CD8-positive, alpha-beta memory T cell (primary cell): Measurements from ENCODE around the gene SRD5A1. TPM values are rescaled to one million over a fixed set of nuclear protein-coding genes. Genes with fewer than 3 reads are reported as not detected.
"Not testable (repeated sequence)": the region's sequence is repeated elsewhere in the genome, so short reads cannot be mapped to it uniquely, and the experiment has no call there.

Experiments
- CTCF ChIA-PET: fragments of 350-600 bp; sonication (Branson Sonifier 250); formaldehyde crosslinking; loops from one replicate; lab custom pipeline; 2021; ENCODE audit warnings: antibody characterized with exemption; lab: Charles Lee
- POLR2A ChIA-PET: fragments of 350-600 bp; sonication (Branson Sonifier 250); formaldehyde crosslinking; loops from one replicate; lab custom pipeline; 2021; ENCODE audit warnings: antibody characterized with exemption; lab: Charles Lee
- DNase-seq, 5 donors: peaks; one replicate each; pipeline versions ENCODE4 v3.0.0 to v3.0.0-alpha.2; 2020 to 2022; ENCODE audit warnings: mixed read lengths in 1 of 5
- H3K27ac ChIP-seq: one replicate; pipeline ENCODE4 v1.7.0; 2013; ENCODE audit warnings: low read depth, mild to moderate bottlenecking, low read length, moderate library complexity
- H3K27me3 ChIP-seq: 2 replicates; pipeline ENCODE4 v1.7.0; 2013; ENCODE audit warnings: low read length, mild to moderate bottlenecking; ENCODE audit not compliant: insufficient read depth, poor library complexity, severe bottlenecking
- H3K36me3 ChIP-seq: 2 replicates; pipeline ENCODE4 v1.7.0; 2013; ENCODE audit warnings: mild to moderate bottlenecking, low read length, moderate library complexity; ENCODE audit not compliant: insufficient read depth
- H3K4me1 ChIP-seq: 2 replicates; pipeline ENCODE4 v1.7.0; 2013; ENCODE audit warnings: mild to moderate bottlenecking, low read length, moderate library complexity; ENCODE audit not compliant: insufficient read depth
- H3K4me3 ChIP-seq: 2 replicates; pipeline ENCODE4 v1.7.0; 2013; ENCODE audit warnings: mild to moderate bottlenecking, low read length
- H3K9me3 ChIP-seq: 2 replicates; pipeline ENCODE4 v1.7.0; 2013; ENCODE audit warnings: mild to moderate bottlenecking, low read length
- H3K27ac Mint-ChIP-seq, 8 donors: one replicate each; pipeline ENCODE4 v1.8.0; 2020 to 2021; ENCODE audit warnings: mixed read lengths in 8 of 8, mild to moderate bottlenecking in 6 of 8, inconsistent platforms in 3 of 8, moderate library complexity in 3 of 8
- H3K27me3 Mint-ChIP-seq, 2 donors: one replicate each; pipeline ENCODE4 v1.8.0; 2020 to 2021; ENCODE audit warnings: mixed read lengths in 2 of 2, mild to moderate bottlenecking in 1 of 2, moderate library complexity in 1 of 2
- H3K36me3 Mint-ChIP-seq, 3 donors: one replicate each; pipeline ENCODE4 v1.8.0; 2020 to 2021; ENCODE audit warnings: mixed read lengths in 3 of 3, inconsistent platforms in 1 of 3, mild to moderate bottlenecking in 1 of 3
- H3K4me1 Mint-ChIP-seq, 3 donors: one replicate each; pipeline ENCODE4 v1.8.0; 2020 to 2021; ENCODE audit warnings: mixed read lengths in 3 of 3, inconsistent platforms in 1 of 3, mild to moderate bottlenecking in 1 of 3
- H3K4me3 Mint-ChIP-seq, 7 donors: one replicate each; pipeline ENCODE4 v1.8.0; 2020 to 2021; ENCODE audit warnings: mixed read lengths in 7 of 7, mild to moderate bottlenecking in 6 of 7, moderate library complexity in 4 of 7, inconsistent platforms in 2 of 7
- H3K9me3 Mint-ChIP-seq, 5 donors: one replicate each; pipeline ENCODE4 v1.8.0; 2020 to 2022; ENCODE audit warnings: mixed read lengths in 5 of 5, mild to moderate bottlenecking in 3 of 5, moderate library complexity in 2 of 5, inconsistent platforms in 1 of 5
- polyA plus RNA-seq: library from polyadenylated mRNA; unstranded; fragments of 300-500 nt; fragmentation: Illumina TruSeq; gene quantifications from one replicate; pipeline ENCODE4 v1.2.3, GENCODE V29; 2021
- total RNA-seq, 2 experiments: library from RNA; stranded (reverse); gene quantifications; one replicate each; pipeline ENCODE4 v1.2.3, GENCODE V29; 2021

The SRD5A1 gene
- total and polyA plus RNA-seq, 3 experiments from 2014 or later: 7.2 to 17.1 (median 16.2) TPM

DNA sequence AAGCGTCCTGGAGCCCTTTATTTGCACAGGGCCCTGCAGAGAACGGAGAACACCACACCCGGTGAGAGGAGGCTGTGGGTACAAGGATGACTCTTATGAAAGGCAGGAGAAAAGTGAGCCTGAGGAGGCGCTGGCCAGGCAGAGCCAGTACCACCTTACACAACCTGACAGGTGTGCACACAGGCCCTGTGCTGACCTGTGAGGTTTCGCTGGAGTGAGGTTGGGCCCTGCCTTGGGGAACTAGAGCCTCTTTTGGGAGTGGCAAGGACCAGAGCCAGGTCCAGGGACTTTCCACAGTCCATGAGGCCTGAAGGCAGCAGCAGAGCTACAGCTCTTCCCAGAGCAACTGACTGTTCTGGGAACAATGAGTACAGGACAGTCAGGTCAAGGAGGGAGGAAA is 3.1 kb downstream of the SRD5A1 start:
- CTCF ChIA-PET: no interaction called here
- H3K36me3 ChIP-seq: no peaks in the 10 kb centered on the region
- no peak overlapping the region for H3K4me3 Mint-ChIP-seq
- peaks cover 18 to 29% (median 22%) of the 10 kb centered on the region in 3 donors for H3K4me1 Mint-ChIP-seq
- H3K4me1 ChIP-seq: peaks cover 11% of the 10 kb centered on the region
- peaks cover 0 to 13% (median 2%) of the 10 kb centered on the region in 3 donors for H3K36me3 Mint-ChIP-seq
- no peaks in the 10 kb centered on the region for H3K9me3 Mint-ChIP-seq
- no peak overlapping the region for H3K27ac Mint-ChIP-seq
- POLR2A ChIA-PET: no interaction called here
- H3K4me3 ChIP-seq: no peak overlapping the region
- H3K27me3 ChIP-seq: no peaks in the 10 kb centered on the region
- H3K27ac ChIP-seq: no peak overlapping the region
- H3K9me3 ChIP-seq: no peaks in the 10 kb centered on the region
- H3K27me3 Mint-ChIP-seq: peaks cover 0 to 2% of the 10 kb centered on the region in 2 donors
- DNase-seq: no peak

GRCh38 chr5:6637022-6637421 is 3.8 kb downstream of the SRD5A1 start:
- Mint-ChIP-seq H3K4me3 (peak overlapping the region in 1 of 7 donors; percentile 79), H3K27me3 (peaks cover 0 to 2% of the 10 kb centered on the region in 2 donors), H3K4me1 (peaks cover 11 to 21% (median 15%) of the 10 kb centered on the region in 3 donors), H3K27ac (no peak overlapping the region), H3K36me3 (peaks cover 0 to 11% (median 1%) of the 10 kb centered on the region in 3 donors), H3K9me3 (no peaks in the 10 kb centered on the region)
- H3K9me3 ChIP-seq: no peaks in the 10 kb centered on the region
- H3K27ac ChIP-seq: no peak overlapping the region
- H3K36me3 ChIP-seq: no peaks in the 10 kb centered on the region
- no peak for DNase-seq
- no peaks in the 10 kb centered on the region for H3K27me3 ChIP-seq
- H3K4me3 ChIP-seq: no peak overlapping the region
- ChIA-PET CTCF (no interaction called here), POLR2A (no interaction called here)
- peaks cover 3% of the 10 kb centered on the region for H3K4me1 ChIP-seq

DNA sequence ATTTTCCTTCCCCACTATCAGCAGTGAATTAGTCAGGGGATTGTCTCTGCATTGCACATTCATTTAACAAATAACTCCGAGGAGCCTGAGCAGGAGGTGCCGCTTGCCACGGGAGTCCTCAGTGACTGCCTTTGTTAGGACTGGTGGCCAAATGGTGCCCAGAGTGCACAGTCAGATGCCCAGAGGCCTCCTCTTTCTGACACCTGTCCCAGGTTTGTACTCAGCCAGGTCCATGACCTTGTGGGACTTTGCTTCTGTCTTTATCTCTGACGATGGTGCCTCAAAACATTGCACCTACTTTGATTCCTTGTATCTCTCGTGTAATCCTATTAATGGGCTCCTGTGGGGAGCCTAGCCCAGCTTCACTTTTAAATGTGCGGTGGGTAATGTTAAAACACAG is 4.3 kb downstream of the SRD5A1 start:
- Mint-ChIP-seq H3K4me3 (peak overlapping the region in 1 of 7 donors; percentile 79), H3K9me3 (no peaks in the 10 kb centered on the region), H3K27me3 (peaks cover 0 to 2% of the 10 kb centered on the region in 2 donors), H3K36me3 (peaks cover 0 to 6% (median 1%) of the 10 kb centered on the region in 3 donors), H3K27ac (no peak overlapping the region), H3K4me1 (peaks cover 6 to 16% (median 9%) of the 10 kb centered on the region in 3 donors)
- no peak overlapping the region for H3K27ac ChIP-seq
- H3K4me1 ChIP-seq: no peaks in the 10 kb centered on the region
- H3K9me3 ChIP-seq: no peaks in the 10 kb centered on the region
- H3K27me3 ChIP-seq: no peaks in the 10 kb centered on the region
- no peak overlapping the region for H3K4me3 ChIP-seq
- no peak for DNase-seq
- ChIA-PET CTCF (no interaction called here), POLR2A (no interaction called here)
- H3K36me3 ChIP-seq: no peaks in the 10 kb centered on the region

GRCh38 chr5:6638236-6638635 is 5.0 kb downstream of the SRD5A1 start:
- peaks cover 0 to 3% (median 3%) of the 10 kb centered on the region in 3 donors for H3K36me3 Mint-ChIP-seq
- POLR2A ChIA-PET: no interaction called here
- Histone ChIP-seq H3K27ac (no peak overlapping the region), H3K36me3 (no peaks in the 10 kb centered on the region), H3K27me3 (no peaks in the 10 kb centered on the region), H3K4me1 (no peaks in the 10 kb centered on the region), H3K9me3 (no peaks in the 10 kb centered on the region), H3K4me3 (no peak overlapping the region)
- peaks cover 6 to 16% (median 7%) of the 10 kb centered on the region in 3 donors for H3K4me1 Mint-ChIP-seq
- no peak for DNase-seq
- peak overlapping the region in 1 of 8 donors; percentile 25 for H3K27ac Mint-ChIP-seq
- peaks cover 0 to 2% of the 10 kb centered on the region in 2 donors for H3K27me3 Mint-ChIP-seq
- CTCF ChIA-PET: no interaction called here
- no peak overlapping the region for H3K4me3 Mint-ChIP-seq
- H3K9me3 Mint-ChIP-seq: no peaks in the 10 kb centered on the region

- POLR2A ChIA-PET: no interaction called here
- Histone ChIP-seq H3K9me3 (no peaks in the 10 kb centered on the region), H3K36me3 (no peaks in the 10 kb centered on the region), H3K4me3 (no peak overlapping the region), H3K27ac (no peak overlapping the region), H3K4me1 (no peaks in the 10 kb centered on the region), H3K27me3 (no peaks in the 10 kb centered on the region)
- CTCF ChIA-PET: interaction anchor here (1.2 kb wide), 1 partner anchor 21 kb away, joined by 3 read pairs; no protein-coding TSS in a partner anchor
- no peaks in the 10 kb centered on the region for H3K27me3 Mint-ChIP-seq
- H3K27ac Mint-ChIP-seq: no peak overlapping the region
- H3K4me3 Mint-ChIP-seq: no peak overlapping the region
- DNase-seq: no peak
- H3K36me3 Mint-ChIP-seq: peaks cover 8 to 18% (median 11%) of the 10 kb centered on the region in 3 donors
- H3K4me1 Mint-ChIP-seq: peaks cover 0 to 10% (median 2%) of the 10 kb centered on the region in 3 donors
- H3K9me3 Mint-ChIP-seq: peaks cover 0 to 2% (median 0%) of the 10 kb centered on the region in 5 donors
Measured at GRCh38 chr5:6642655-6643054, 9.4 kb downstream of the SRD5A1 start.

DNA sequence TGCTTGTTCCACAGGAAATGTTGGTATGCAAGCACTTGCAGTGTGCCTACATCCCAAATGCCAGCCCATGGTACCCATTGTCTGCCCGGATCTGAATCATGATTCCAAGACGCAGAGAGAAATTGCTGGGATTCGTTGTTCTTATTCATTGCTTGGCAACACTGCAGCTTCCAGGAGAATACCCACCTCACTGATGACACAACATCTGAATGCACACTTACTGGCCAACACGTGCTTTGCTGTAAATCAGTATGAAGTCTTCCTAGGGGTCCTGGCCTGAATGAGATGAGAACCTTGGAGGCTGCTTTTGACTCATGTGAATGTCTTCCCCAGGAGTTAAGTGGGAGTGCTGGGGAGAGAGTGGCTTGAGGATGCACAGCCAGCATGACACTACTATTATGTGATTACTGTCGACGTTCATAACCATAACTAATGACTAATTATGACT is 11.6 kb downstream of the SRD5A1 start:
- Histone ChIP-seq H3K27me3 (no peaks in the 10 kb centered on the region), H3K36me3 (no peaks in the 10 kb centered on the region), H3K27ac (no peak overlapping the region), H3K4me3 (no peak overlapping the region), H3K9me3 (no peaks in the 10 kb centered on the region), H3K4me1 (no peaks in the 10 kb centered on the region)
- peaks cover 7 to 20% (median 14%) of the 10 kb centered on the region in 3 donors for H3K36me3 Mint-ChIP-seq
- peaks cover 0 to 2% (median 0%) of the 10 kb centered on the region in 5 donors for H3K9me3 Mint-ChIP-seq
- DNase-seq: no peak
- H3K27ac Mint-ChIP-seq: no peak overlapping the region
- ChIA-PET POLR2A (no interaction called here), CTCF (no interaction called here)
- no peaks in the 10 kb centered on the region for H3K27me3 Mint-ChIP-seq
- peak overlapping the region in 1 of 7 donors; percentile 1 for H3K4me3 Mint-ChIP-seq
- H3K4me1 Mint-ChIP-seq: peaks cover 2 to 20% (median 4%) of the 10 kb centered on the region in 3 donors

DNA sequence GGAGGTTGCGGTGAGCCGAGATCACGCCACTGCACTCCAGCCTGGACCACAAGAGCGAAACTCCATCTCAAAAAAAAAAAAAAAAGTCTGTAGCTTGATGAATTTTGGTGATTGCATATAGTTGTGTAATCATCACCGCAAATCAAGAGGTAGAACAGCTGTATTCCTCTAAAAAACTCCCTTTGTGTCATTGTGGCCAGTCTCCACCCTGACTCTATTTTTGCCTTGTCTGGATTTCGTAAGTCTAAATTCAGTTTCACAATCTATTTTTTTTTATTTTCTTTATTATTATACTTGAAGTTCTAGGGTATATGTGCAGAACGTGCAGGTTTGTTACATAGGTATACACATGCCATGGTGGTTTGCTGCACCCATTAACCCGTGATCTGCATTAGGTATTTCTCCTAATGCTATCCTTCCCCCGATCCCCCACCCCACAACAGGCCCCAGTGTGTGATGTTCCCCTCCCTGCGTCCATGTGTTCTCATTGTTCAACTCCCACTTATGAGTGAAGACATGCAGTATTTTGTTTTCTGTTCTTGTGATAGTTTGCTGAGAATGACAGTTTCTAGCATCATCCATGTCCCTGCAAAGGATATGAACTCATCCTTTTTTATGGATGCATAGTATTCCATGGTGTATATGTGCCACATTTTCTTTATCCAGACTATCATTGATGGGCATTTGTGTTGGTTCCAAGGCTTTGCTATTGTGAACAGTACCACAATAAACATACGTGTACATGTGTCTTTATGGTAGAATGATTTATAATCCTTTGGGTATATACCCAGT is 12.5 kb downstream of the SRD5A1 start:
- DNase-seq, H3K27me3 ChIP-seq, CTCF ChIA-PET, H3K9me3 ChIP-seq, H3K4me3 ChIP-seq, H3K4me1 ChIP-seq, H3K27ac Mint-ChIP-seq, H3K4me3 Mint-ChIP-seq, H3K36me3 ChIP-seq, H3K9me3 Mint-ChIP-seq, POLR2A ChIA-PET, H3K27ac ChIP-seq, H3K27me3 Mint-ChIP-seq: not testable (repeated sequence)
- H3K36me3 Mint-ChIP-seq: peaks cover 7 to 23% (median 16%) of the 10 kb centered on the region in 3 donors
- H3K4me1 Mint-ChIP-seq: peaks cover 2 to 23% (median 4%) of the 10 kb centered on the region in 3 donors

GRCh38 chr5:6649186-6649585 is 15.9 kb downstream of the SRD5A1 start:
- no peak overlapping the region for H3K27ac Mint-ChIP-seq

More at GRCh38 chr5:6649186-6649585, 15.9 kb downstream of the SRD5A1 start:
- no peaks in the 10 kb centered on the region for H3K9me3 ChIP-seq
- peaks cover 8 to 29% (median 26%) of the 10 kb centered on the region in 3 donors for H3K36me3 Mint-ChIP-seq
- POLR2A ChIA-PET: no interaction called here
- no peaks in the 10 kb centered on the region for H3K27me3 Mint-ChIP-seq
- peaks cover 2 to 23% (median 4%) of the 10 kb centered on the region in 3 donors for H3K4me1 Mint-ChIP-seq
- no peaks in the 10 kb centered on the region for H3K36me3 ChIP-seq
- no peak for DNase-seq
- CTCF ChIA-PET: no interaction called here
- H3K4me3 Mint-ChIP-seq: no peak overlapping the region
- no peak overlapping the region for H3K27ac ChIP-seq
- no peak overlapping the region for H3K4me3 ChIP-seq
- no peaks in the 10 kb centered on the region for H3K4me1 ChIP-seq
- no peaks in the 10 kb centered on the region for H3K27me3 ChIP-seq
- peaks cover 0 to 3% (median 0%) of the 10 kb centered on the region in 5 donors for H3K9me3 Mint-ChIP-seq
